ENCODE data around the gene KRTAP9-8. TPM values are rescaled to one million over a fixed set of nuclear protein-coding genes. Genes with fewer than 3 reads are reported as not detected.

Gene KRTAP9-8
- total RNA-seq, 3 donors from 2014 or later (not counting 1 experiment from before 2014, with no cell fraction given), result not detected

GRCh38 chr17:41278176-41278955 lies 40.6 kb downstream of the KRTAP9-8 start:
- Mint-ChIP-seq H3K9me3 (no peaks in the 10 kb centered on the region), H3K36me3 (no peaks in the 10 kb centered on the region), H3K4me3 (no peak overlapping the region), H3K4me1 (no peaks in the 10 kb centered on the region), H3K27me3 (ENCODE audit: low read depth in 2 of 2) (peaks cover 20 to 54% of the 10 kb centered on the region in 2 donors), H3K27ac (no peak overlapping the region)
- H3K4me1 ChIP-seq (ENCODE audit: control insufficient read depth, insufficient read depth, low read length), result no peaks in the 10 kb centered on the region
- intact Hi-C loops (cut with micrococcal nuclease), result no loop called here
- WGBS (ENCODE audit: insufficient coverage), result 94% methylated on average over 3 of the region's 3 CpGs
- no peaks in the 10 kb centered on the region for H3K36me3 ChIP-seq (ENCODE audit: control insufficient read depth, insufficient read depth, low read length)
- H3K4me3 ChIP-seq (ENCODE audit: low read length), result no peak overlapping the region
- peaks cover 4% of the 10 kb centered on the region for H3K27me3 ChIP-seq (ENCODE audit: control insufficient read depth, insufficient read depth, low read length)
- DNase-seq (peak in 1 of 2 donors; percentile 0), ATAC-seq (no peak)
- no peaks in the 10 kb centered on the region for H3K9me3 ChIP-seq (ENCODE audit: control insufficient read depth, insufficient read depth, low read length)
- TF ChIP-seq CTCF (IDR thresholded peaks at IDR 0.05), result no peak
- H3K27ac ChIP-seq (ENCODE audit: low read length), result no peak overlapping the region

GRCh38 chr17:41284043-41284442 lies 46.2 kb downstream of the KRTAP9-8 start:
- intact Hi-C loops (cut with micrococcal nuclease), result no loop called here
- no peak overlapping the region for H3K4me3 ChIP-seq (ENCODE audit: low read length)
- no peaks in the 10 kb centered on the region for H3K27me3 ChIP-seq (ENCODE audit: control insufficient read depth, insufficient read depth, low read length)
- H3K36me3 ChIP-seq (ENCODE audit: control insufficient read depth, insufficient read depth, low read length), result no peaks in the 10 kb centered on the region
- ATAC-seq (no peak), DNase-seq (peak in 1 of 2 donors; percentile 1)
- H3K4me3 Mint-ChIP-seq, result no peak overlapping the region
- H3K4me1 Mint-ChIP-seq, result no peaks in the 10 kb centered on the region
- no peaks in the 10 kb centered on the region for H3K4me1 ChIP-seq (ENCODE audit: control insufficient read depth, insufficient read depth, low read length)
- H3K9me3 Mint-ChIP-seq, result no peaks in the 10 kb centered on the region
- TF ChIP-seq CTCF (IDR thresholded peaks at IDR 0.05), result no peak
- no peaks in the 10 kb centered on the region for H3K36me3 Mint-ChIP-seq
- H3K27me3 Mint-ChIP-seq (ENCODE audit: low read depth in 2 of 2), result peaks cover 16 to 40% of the 10 kb centered on the region in 2 donors
- 86% methylated on average over 2 of the region's 3 CpGs for WGBS (ENCODE audit: insufficient coverage)
- no peaks in the 10 kb centered on the region for H3K9me3 ChIP-seq (ENCODE audit: control insufficient read depth, insufficient read depth, low read length)
- H3K27ac Mint-ChIP-seq, result no peak overlapping the region
- no peak overlapping the region for H3K27ac ChIP-seq (ENCODE audit: low read length)

- peak in 1 of 2 donors; percentile 4 for DNase-seq
- H3K4me3 ChIP-seq (ENCODE audit: low read length), result no peak overlapping the region
- 13% methylated on average over 2 of the region's 2 CpGs for WGBS (ENCODE audit: insufficient coverage)
- H3K27me3 ChIP-seq (ENCODE audit: control insufficient read depth, insufficient read depth, low read length), result no peaks in the 10 kb centered on the region
- H3K9me3 ChIP-seq (ENCODE audit: control insufficient read depth, insufficient read depth, low read length), result no peaks in the 10 kb centered on the region
- H3K36me3 ChIP-seq (ENCODE audit: control insufficient read depth, insufficient read depth, low read length), result no peaks in the 10 kb centered on the region
- H3K27ac ChIP-seq (ENCODE audit: low read length), result no peak overlapping the region
- no peak for TF ChIP-seq CTCF (IDR thresholded peaks at IDR 0.05)
- ATAC-seq, result no peak
- no peak overlapping the region for H3K27ac Mint-ChIP-seq
- H3K4me1 ChIP-seq (ENCODE audit: control insufficient read depth, insufficient read depth, low read length), result no peaks in the 10 kb centered on the region
- H3K4me3 Mint-ChIP-seq, result no peak overlapping the region
- H3K9me3 Mint-ChIP-seq, result no peaks in the 10 kb centered on the region
- H3K27me3 Mint-ChIP-seq (ENCODE audit: low read depth in 2 of 2), result peaks cover 14 to 35% of the 10 kb centered on the region in 2 donors
- no peaks in the 10 kb centered on the region for H3K4me1 Mint-ChIP-seq
- H3K36me3 Mint-ChIP-seq, result no peaks in the 10 kb centered on the region
- intact Hi-C loops (cut with micrococcal nuclease), result no loop called here
These were observed 46.7 kb downstream of the KRTAP9-8 start for GRCh38 chr17:41284546-41284945.
